HG03097 (cell line): Measurements from ENCODE around the gene PYGO2.
A peak's percentile ranks its signal among the peaks of the same experiment; 100 is the strongest.

Experiments
- ATAC-seq: cut with Tn5 transposase; IDR thresholded peaks from one replicate; pipeline ENCODE4 v1.9.1; 2021; ENCODE audit not compliant: unreplicated experiment, low FRiP score

Gene PYGO2

DNA sequence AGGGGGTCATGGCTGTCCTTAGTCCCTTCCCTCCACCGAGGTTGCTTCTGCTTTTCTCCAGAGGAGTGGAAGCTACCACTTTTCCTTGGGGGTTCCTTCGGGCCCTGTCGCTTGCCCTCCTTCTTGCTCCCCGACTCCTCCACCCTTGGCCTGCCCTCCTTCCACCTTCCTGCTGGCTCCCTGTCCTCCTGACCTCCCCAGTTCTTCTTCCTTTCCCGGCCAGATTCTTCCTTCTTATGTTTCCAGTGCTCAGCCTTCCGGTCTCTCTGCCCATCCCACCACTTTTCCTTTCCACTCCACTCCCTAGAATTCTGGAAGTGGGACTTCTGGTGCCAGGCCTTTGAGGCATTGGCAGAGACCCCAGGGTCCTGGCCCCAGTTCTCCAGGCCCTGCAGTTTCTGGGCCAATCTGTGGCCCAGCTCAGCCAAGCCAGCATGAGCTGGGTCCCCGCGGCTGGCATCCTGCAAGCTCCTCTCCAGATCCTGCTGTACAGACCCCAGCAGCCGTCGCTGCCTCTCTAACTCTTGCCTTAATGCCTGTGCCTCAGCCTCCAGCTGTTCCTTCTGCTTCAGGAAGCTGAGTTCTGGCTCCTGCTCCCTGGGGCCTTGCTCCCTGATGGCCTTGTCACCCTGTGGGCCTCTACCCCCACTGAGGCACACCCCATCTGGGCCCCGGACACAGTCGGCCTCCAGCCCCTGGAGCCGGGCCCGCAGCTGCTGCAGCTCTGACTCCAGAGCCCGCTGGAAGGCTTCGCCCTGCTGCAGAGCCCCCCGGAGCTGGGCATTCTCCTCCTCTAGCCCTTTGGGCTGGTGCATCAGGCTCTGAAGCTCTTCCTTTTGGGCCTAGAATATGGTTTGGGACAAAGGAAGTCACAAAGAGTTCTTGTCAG is 15.4 kb downstream of the PYGO2 start:
- ATAC-seq: no peak

DNA sequence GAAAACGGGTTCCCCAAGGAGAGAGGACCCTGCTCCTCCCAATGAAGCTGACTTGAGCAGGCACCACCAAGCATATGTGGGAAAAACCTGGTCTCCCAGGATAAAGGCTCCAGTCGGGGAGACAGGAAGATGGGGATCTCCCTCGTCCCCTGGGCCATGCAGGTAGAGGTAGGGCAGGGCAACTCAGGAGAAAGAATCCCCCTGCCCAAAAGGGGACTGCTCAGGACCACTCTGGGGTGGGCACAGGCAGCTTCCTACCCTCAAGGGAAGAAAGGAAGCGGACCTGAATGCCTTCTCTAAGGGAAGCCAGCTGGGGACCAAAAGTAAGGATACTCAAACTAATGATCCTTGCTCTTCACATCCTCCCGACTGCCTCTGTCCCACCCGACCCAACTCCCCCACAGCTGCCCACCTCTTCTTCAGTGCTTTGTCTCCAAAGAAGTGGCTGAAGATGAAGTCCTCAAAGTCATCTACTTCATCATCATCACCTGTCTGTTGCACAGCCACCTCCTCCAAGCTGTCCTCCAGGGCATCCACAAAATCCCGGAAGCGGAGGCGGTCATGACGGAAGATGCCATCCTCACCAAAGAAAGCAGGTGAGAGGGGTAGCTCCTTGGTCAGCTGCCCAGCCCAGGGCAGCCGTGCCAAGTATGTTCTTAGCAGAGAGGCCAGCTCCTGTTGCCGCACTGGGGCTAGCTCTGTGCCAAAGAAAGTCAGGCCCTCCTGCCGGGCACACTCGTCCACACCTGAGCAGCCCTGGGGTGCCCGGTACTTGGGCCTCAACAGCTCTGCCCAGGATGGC is 16.2 kb downstream of the PYGO2 start:
- no peak for ATAC-seq

DNA sequence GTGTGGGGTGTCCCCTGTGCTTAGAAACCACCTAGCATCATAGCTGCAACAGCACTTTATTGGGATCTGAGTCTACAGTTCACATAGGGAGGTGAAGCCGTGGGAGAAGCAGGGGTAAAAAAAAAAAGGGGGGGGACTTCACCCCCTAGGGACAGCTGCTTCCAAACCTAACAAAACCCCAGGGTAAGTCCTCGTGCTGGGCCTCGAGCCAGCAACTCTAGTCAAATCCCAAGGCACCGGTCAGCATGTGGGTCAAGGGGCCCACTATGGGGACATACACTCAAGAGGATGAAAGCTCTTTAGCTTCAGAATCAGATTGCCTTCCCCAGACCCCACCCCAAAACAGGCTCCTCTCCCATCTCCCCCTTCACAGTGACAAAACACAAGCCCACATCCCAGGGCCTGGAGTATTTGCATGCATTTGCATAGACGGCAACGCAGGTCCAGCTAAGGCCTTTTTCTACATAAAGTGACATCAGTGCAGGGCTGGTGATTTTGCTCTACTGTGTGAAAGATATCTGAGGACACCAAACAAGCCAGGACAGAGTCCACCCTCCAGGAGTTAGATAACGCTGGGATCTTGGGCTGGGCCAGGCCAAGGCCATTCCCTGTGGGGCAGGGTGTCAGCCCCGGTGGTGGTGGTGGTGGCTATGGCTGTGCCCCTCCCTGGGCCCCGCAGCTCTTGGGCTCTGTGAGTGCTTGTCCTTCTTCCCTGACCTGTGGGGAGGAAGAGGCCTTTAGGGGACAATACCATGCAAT is 17.0 kb downstream of the PYGO2 start:
- no peak for ATAC-seq

DNA sequence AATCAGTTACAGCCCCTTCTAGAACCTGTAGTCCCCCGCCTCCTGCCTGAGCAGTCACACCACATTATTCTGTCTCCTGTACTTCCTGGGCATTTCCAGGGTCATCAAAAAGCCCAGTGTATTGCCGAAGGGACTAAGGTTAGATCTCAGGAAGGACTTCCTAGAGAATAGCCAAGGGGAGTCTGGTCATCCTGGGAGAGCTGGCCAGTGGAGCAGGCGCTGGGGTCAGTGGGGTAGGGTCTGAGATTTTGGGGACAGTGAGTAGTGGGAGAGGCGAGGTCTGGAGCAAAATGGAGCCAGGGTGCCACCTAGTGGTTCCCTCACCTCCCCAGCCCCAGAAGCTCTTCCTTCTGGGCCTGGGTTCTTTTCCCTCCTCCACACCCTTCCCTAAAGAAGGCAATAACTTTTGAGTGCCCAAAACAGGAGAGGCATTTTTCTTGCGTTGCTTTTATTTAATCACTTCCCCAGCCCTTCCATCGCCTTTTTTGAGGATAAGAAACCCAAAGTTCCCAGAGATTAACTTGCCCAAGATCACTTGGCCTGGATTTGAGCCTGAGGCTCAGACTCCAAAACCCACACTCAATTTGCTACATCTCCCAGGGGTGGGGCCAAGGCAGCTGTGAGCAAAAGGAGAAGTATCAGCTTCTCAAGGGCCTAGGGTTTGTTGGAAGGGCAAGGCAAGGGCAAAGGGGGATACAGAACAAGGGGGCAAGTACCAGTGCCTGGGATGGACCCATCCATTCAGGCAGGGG is 17.8 kb downstream of the PYGO2 start:
- ATAC-seq: no peak

DNA sequence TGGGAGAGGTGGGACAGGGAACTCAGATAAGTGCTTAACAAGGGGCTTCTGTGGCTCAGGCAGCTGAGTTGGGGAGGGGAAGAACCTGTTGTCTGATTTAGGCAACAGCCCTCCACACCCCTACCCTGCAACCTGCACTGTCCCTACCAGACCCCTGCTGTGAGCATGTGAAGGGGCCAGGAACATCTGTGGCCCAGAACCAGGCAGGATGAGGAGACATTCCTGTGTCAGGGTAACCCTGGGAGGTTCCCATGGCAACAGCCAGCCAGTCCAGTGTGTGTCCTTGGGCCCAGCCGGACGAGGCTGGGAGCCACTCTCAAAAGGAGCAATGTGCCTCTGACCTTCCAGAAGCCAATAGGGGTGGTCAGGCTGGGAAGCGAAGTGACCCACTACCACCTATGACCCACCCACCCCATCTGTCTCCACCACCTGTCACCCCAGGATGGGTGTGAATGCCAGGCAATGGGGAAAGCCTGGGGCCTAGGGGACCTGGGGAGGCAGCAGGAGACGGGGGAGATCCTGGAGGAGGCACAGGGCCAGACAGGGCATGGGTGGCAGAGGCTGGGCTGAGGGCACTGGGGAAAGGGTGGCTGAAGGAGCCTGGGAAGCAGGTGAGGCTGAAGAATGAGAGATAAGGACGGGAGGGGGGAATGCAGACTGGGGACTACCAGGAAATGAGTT is 20.1 kb downstream of the PYGO2 start:
- no peak for ATAC-seq

DNA sequence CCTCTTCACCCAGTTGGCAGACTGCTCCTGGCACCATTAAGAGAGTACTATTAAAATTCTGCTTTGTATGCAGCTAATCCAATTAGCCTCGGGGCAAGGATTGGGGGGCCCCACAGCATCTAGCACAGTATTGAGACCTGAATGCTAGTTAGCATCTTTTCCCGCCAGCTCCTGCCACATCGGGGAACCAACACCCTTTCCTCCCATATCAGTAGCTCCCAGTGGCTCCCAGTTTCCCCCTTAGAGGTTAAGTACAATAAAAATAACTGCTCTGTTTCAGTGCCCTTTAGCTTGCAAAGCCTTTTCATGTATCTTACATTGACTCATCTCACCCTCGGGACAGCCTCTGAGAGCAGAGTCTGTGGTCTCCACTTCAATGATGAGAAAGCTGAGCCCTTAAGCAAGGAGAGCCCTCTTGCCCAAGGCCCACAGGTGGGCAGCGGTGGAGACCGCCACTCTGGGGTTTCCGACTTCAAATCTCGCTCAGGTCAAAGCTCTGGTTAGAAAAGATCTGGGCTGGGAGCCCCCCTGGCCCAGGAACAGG is 20.9 kb downstream of the PYGO2 start:
- no peak for ATAC-seq

DNA sequence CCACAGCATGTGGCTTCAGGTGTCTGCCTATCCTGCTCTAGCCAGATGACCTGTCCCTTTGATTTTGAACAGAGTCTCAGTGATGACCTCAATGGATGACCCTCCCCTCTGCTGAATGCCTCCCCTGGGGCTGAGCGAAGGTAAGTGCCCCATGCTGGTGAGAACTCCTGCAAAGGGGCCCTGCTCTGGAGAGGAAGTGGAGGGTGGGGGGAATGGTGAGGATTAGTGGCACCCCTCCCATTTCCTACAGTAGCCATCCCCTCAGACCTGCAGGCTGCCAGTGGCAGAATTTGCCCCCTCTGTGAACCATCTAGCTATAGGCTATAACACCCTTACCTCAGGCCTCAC is 21.4 kb downstream of the PYGO2 start:
- ATAC-seq: no peak

DNA sequence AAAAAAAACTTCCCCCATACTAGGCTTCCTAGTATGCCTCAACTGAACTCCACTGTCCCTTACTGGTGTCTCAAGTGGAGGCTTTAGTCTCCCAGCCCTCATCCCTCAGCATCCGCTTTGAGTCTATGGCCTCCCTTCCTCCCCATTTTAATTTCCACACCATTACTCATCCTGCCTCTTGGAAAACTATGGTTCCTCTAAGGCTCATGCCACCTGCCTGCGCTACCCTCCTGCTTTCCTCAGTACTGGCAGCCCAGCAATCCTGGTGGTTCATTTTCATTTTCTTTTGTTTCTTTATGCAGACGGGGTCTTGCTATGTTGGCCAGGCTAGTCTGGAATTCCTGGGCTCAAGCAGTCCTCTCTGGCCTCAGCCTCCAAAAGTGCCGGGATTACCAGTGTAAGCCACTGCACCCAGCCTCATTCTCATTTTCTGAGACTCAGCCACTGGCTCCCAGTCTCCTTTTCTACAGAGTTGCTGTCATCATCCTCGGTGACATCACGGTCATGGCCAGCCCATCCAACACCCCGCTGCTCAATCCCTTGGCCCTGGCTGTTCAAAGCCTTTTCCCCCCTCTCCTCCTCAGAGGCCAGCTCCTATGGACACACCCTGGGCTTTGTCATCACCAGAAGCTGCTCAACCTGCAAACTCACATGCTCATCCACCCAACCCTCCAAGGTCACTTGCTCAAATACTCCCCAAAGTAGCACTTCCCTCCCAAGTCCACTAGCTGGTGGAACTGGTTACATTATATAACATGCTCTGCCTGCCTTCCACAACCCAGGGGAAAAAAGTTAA is 22.8 kb downstream of the PYGO2 start:
- ATAC-seq: no peak

DNA sequence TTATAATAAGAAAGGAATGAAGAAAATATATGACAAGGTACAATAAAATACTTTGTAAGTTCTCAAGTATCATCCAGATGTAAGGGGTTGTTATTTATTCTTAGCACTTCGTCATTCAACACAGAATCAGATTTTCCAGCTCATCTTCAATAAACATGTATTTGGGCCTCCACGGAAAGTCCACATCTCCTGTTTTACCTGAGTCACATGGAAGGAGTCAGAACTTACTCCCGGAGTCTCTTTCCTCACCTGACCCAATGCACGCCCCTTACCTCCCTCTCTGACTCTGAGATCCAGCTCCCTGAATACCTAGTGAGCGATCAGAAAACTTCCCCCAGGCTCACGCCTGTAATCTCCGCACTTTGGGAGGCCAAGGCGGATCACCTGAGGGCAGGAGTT is 23.6 kb downstream of the PYGO2 start:
- ATAC-seq: no peak

DNA sequence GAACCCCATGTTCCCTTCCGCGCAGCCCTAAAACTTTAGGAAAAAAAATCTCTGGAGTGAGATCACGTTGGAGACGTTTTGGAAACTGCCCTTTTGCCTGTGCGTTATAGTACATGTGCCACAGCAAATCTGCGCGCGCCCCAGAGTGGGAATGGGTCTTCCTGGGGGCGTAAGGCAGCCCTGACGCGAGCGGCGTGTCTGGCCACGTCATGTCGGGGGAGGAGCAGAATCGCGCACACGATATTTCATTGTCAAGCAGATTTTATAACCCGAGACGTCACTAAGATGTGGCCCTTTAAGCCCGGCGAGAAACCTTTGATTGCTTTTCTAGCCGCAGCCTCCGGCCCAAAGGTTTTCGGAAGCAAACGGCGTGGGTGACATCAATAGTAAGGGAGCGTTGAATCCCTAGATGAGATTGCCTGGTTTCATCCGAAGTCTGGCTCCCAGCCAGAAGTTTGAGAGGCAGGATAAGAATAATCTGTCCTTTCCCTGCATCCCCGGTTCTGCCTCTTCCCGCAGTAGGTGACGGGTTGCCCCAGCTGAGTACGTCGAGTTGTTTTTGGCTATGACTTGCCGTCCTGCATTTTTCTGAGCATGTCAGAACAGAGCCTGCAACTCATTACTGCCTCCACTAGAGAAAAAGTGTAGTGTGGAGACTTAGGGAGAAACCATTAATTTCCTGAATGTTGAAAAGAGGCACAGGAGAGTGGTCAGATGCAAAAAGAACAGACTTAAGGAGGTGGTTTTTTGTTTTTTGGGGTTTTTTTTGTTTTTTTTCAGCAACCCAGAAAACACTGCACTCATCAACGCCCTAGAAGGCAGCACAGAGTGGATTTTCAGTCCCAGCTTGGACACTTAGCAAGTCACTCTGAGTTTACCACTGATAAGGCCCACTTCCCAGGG is 24.2 kb downstream of the PYGO2 start:
- peak; percentile 43 for ATAC-seq

DNA sequence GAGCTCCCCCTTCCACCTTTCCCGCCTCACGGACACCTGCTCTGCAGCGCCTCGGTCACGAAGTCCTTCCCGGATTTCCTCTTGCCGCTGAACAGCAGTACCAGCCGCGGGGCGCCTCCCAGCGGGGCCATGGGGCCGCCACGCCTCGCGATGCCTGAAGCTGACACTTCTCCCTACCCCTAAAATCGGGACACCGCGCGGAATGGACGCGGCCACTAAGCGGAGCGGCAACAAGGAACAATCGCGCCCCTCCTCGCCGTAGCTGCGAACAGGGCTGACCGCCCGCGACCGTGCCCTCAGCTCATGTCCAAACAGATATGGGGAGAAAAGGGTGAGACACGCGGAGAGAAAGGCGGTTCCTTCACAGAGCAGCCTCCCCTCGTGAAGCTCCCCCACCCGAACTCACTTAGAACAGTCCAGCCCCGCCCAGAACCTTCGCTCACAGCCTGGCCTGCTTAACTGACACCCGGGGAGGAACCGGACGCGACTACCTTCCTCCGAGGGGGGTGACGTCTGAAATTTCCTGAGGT is 25.0 kb downstream of the PYGO2 start, which contains the start of gene PMVK:
TSS of gene PMVK (minus strand) at position 165 of the 530 bp plus-strand sequence. CDS start at position 131, 34 bp downstream.
- ATAC-seq: peak; percentile 68

DNA sequence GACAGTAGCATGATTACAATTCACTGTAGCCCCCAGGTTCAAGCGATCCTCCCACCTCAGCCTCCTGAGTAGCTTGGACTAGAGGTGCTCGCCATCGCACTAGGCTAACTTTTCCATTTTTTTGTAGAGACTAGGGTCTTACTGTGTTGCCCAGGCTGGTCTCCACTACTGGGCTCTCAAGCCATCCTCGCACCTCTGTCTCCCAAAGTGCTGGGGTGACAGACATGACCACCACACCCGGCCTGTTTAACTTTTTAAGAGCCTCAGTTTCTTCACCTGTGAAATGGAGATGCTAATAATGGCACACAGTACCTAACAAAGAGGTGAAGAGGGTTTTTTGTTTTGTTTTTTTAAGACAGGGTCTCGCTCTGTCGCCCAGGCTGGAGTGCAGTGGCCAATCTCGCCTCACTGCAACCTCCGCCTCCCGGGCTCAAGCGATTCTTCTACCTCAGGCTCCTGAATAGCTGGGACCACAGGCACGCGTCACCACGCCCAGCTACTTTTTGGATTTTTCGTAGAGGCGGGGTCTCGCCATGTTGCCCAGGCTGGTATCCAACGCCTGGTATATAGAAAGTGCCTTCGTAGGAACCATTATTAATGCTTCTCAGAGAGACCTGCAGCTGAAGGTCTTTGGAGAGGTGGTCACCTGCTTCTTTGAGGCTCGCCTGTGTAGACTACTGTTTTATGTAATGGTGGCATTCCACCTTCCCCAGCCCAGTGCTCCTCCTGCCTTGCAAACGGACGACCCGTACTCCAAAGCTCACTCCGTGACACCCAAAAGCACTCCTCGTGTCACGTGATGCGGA is 25.6 kb downstream of the PYGO2 start:
- ATAC-seq: no peak

DNA sequence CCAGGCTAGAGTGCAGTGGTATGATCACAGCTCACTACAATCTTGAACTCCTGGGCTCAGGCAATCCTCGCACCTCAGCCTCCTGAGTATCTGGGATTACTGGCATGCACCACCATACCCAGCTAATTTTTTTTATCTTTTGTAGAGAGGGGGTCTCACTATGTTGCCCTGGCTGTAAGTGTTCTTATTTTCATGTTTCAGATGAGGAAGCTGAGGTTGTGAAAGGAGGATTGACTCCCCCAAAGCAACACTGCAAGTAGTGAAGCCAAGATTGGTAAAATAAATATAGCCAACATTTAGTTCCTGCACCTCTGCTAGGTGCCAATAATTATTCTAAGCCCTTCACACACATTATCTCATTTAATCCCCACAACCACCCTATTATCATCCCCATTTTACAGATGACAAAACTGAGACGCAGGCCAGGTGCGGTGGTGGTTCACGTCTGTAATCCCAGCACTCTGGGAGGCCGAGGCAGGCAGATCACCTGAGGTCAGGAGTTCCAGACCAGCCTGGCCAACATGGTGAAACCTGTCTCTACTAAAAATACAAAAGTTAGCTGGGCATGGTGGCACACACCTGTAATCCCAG is 27.1 kb downstream of the PYGO2 start:
- no peak for ATAC-seq

DNA sequence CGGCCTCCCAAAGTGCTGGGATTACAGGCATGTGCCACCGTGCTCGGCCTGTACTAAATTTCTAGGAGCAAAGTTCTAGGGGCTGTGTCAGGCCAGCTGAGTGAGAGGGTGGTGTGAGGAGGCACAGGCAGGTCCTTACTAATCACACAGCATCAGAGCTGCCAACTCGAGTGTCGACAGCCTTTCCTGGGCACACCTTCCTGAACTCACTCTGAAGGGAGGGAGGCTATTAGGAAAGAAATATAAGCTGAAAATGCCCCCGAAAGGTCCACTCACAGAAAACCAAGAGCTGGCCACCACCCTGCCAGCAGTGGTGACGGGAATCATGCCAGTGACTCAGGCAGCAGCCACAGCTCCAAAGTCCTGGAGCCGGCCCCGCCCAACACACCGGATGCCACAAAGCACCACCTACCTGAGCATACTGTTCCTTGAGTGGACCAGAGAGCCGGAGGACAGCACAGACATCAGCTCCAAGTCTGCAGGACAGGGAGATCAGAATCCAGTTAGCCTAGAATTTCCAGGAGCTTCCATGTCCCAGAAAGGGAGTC is 29.6 kb downstream of the PYGO2 start:
- ATAC-seq: no peak

DNA sequence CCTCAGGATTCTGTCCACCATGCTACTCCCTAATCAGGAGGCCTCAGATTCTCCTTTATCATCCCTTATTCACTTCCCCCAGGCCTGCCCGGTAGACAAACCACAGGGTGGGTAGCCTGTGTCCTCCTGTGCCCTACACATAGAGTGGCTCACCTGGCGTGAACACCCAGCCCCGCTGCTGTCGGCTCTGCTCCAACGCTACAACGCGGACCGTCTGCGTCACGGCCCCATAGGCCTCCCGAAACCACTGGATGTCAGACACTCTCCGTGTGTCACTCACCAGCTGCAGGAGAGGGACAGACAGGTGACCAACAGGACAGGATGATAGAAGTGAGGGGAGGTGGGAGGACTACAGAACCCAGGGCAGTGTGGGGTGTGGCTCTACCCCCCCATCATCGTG is 35.4 kb downstream of the PYGO2 start:
- ATAC-seq: no peak
